K562 (cell line): ENCODE results near the gene WWP2. TPM values are rescaled to one million over a fixed set of nuclear protein-coding genes. Genes with fewer than 3 reads are reported as not detected.

Source experiments
- CBFA2T2 ChIP-seq: fragments of 450-650 bp; conservative IDR thresholded peaks from 2 replicates; pipeline ENCODE4 v1.6.1; 2017; ENCODE audit warnings: mild to moderate bottlenecking
- CBX2 ChIP-seq: fragments of 200-600 bp; sonication (generic); IDR thresholded peaks from one replicate; pipeline ENCODE4 v1.6.1; 2012; ENCODE audit warnings: mild to moderate bottlenecking, low read length, inconsistent platforms; ENCODE audit not compliant: insufficient read depth, poor library complexity, severe bottlenecking
- CEBPB ChIP-seq: fragments of 450-650 bp; IDR thresholded peaks from 2 replicates; pipeline ENCODE4 v1.6.1; 2016; ENCODE audit warnings: missing genetic modification characterization, missing compliant biosample characterization
- ERF ChIP-seq: fragments of 450-650 bp; formaldehyde crosslinking; IDR thresholded peaks from 2 replicates; pipeline ENCODE4 v1.4.0; 2020; ENCODE audit warnings: mild to moderate bottlenecking, mixed read lengths
- EWSR1 ChIP-seq: fragments of 450-650 bp; IDR thresholded peaks from 2 replicates; pipeline ENCODE4 v1.6.1; 2018; ENCODE audit warnings: borderline replicate concordance, mild to moderate bottlenecking, low read depth, moderate library complexity; ENCODE audit not compliant: partially characterized antibody
- GTF2A2 ChIP-seq: IDR thresholded peaks from 2 replicates; pipeline ENCODE4 v1.6.1; 2016; ENCODE audit warnings: mild to moderate bottlenecking, missing genetic modification characterization, missing compliant biosample characterization
- HNRNPL ChIP-seq: fragments of 200-400 bp; formaldehyde crosslinking; IDR thresholded peaks from 2 replicates; pipeline ENCODE4 v1.6.1; 2017; ENCODE audit warnings: low read depth, mild to moderate bottlenecking, low read length
- MEIS2 ChIP-seq: fragments of 450-650 bp; IDR thresholded peaks from 2 replicates; pipeline ENCODE4 v1.6.1; 2014; ENCODE audit warnings: mild to moderate bottlenecking; ENCODE audit not compliant: partially characterized antibody
- PHB2 ChIP-seq: fragments of 450-650 bp; IDR thresholded peaks from 2 replicates; pipeline ENCODE4 v1.6.1; 2017; ENCODE audit warnings: low read depth
- SIRT6 ChIP-seq: IDR thresholded peaks from one replicate; pipeline ENCODE4 v1.6.1; 2012; ENCODE audit warnings: low read depth, mild to moderate bottlenecking, control low read depth, inconsistent platforms, low read length, moderate library complexity
- ZNF165 ChIP-seq: fragments of 250-450 bp; sonication (Bioruptor Pico); IDR thresholded peaks from 2 replicates; pipeline ENCODE4 v1.4.0; 2020; ENCODE audit warnings: borderline replicate concordance
- polyA plus RNA-seq, 8 experiments: library from polyadenylated mRNA; depleted of rRNA in 4 of 8; stranded (reverse) in 5 of 8; unstranded in 3 of 8; fragments of >200 nt; fragmentation: Nextera tagmentation in 2 of 8; fragmentation: Illumina TruSeq in 1 of 8; extraction: Ambion mirVana in 2 of 8; extraction: Trizol in 1 of 8; gene quantifications; 2 replicates each; pipeline versions ENCODE4 v1.2.1 to v1.2.3, GENCODE V29; 2011 to 2014; ENCODE audit warnings: inconsistent platforms in 1 of 8, missing spikeins in 1 of 8
- total RNA-seq, 7 experiments: library from RNA; depleted of rRNA in 6 of 7; stranded (reverse); fragments of >200 nt in 6 of 7; fragmentation: Illumina TruSeq in 2 of 7; extraction: Trizol in 2 of 7; gene quantifications; 2 replicates each; pipeline versions ENCODE4 v1.2.1 to v1.2.3, GENCODE V29; 2011 to 2021; ENCODE audit warnings: low replicate concordance in 1 of 7
- TF ChIP-seq, protein P1 (sequence below): fragments of 250-450 bp; sonication (Bioruptor Pico); IDR thresholded peaks from 2 replicates; pipeline ENCODE4 v1.5.1; 2021; ENCODE audit warnings: mild to moderate bottlenecking
- TF ChIP-seq, protein P2 (sequence below): sonication (generic); formaldehyde crosslinking; IDR thresholded peaks from 2 replicates; pipeline ENCODE4 v1.8.1; 2022; ENCODE audit warnings: missing genetic modification reagents
- TF ChIP-seq, protein P3 (sequence below), 2 experiments: fragments of 450-650 bp; IDR thresholded peaks; 2 replicates each; pipeline ENCODE4 v1.6.1; 2016

Gene WWP2
- total and polyA plus RNA-seq, 9 of the 15 experiments (the other 6 are each of a cell fraction or from before 2014, with no cell fraction given): 1.9 to 34.4 (median 14.6) TPM

DNA sequence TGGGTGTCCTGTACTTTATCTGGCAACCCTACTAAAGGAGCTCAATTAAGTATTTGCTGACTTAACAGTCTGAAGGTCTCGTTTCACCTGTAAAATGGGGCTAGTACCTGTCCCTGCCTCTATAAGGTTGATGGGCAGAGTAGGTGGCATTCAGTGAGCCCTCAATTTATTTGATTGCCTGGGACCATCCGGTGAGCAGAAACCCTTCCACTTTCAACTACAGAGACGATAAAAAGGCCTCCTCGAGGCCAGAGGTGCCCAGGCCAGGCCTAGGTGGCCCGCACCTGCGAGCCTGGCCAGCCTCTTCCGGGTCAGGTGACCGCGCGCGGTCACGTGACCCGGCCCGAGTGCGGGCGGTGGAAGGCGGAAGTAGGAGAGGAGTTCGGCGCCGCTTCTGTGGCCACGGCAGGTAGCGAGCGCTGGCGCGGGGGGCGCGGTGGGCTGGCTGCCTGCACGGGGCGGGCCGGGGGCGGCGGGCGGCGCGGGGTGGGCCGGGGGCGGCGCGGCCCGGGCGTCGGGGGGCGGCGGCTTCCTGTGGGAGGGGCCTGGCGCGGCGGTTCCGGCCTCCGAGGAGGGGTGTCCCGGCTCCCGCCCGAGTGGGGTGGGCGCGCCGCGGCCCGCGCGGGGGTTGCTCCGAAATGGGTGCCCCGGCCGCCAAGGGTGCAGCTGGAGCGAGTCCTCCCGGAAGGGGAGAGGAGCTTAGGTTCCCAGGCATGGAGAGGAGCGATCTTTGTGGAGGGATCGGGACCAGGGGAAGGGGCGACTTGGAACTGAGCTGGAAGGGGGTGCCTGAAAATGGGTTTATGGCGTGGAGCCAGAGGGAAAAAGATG, at the start of gene WWP2 (continued):
- TF ChIP-seq, protein P1, sequence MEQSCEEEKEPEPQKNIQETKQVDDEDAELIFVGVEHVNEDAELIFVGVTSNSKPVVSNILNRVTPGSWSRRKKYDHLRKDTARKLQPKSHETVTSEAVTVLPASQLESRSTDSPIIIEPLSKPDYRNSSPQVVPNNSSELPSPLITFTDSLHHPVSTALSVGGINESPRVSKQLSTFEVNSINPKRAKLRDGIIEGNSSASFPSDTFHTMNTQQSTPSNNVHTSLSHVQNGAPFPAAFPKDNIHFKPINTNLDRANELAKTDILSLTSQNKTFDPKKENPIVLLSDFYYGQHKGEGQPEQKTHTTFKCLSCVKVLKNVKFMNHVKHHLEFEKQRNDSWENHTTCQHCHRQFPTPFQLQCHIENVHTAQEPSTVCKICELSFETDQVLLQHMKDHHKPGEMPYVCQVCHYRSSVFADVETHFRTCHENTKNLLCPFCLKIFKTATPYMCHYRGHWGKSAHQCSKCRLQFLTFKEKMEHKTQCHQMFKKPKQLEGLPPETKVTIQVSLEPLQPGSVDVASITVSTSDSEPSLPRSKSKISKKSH (CRISPR knock-in tag): no peak
- TF ChIP-seq, protein P2, sequence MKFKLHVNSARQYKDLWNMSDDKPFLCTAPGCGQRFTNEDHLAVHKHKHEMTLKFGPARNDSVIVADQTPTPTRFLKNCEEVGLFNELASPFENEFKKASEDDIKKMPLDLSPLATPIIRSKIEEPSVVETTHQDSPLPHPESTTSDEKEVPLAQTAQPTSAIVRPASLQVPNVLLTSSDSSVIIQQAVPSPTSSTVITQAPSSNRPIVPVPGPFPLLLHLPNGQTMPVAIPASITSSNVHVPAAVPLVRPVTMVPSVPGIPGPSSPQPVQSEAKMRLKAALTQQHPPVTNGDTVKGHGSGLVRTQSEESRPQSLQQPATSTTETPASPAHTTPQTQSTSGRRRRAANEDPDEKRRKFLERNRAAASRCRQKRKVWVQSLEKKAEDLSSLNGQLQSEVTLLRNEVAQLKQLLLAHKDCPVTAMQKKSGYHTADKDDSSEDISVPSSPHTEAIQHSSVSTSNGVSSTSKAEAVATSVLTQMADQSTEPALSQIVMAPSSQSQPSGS (CRISPR knock-in tag): no peak
- TF ChIP-seq, protein P3, sequence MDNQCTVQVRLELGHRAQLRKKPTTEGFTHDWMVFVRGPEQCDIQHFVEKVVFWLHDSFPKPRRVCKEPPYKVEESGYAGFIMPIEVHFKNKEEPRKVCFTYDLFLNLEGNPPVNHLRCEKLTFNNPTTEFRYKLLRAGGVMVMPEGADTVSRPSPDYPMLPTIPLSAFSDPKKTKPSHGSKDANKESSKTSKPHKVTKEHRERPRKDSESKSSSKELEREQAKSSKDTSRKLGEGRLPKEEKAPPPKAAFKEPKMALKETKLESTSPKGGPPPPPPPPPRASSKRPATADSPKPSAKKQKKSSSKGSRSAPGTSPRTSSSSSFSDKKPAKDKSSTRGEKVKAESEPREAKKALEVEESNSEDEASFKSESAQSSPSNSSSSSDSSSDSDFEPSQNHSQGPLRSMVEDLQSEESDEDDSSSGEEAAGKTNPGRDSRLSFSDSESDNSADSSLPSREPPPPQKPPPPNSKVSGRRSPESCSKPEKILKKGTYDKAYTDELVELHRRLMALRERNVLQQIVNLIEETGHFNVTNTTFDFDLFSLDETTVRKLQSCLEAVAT (IDR thresholded peaks at IDR 0.05): peak in 1 of 2 experiments; percentile 51; a peak in 1 of 4 replicates
- TF ChIP-seq EWSR1 (no peak), ZNF165 (CRISPR knock-in tag) (no peak), CEBPB (tag) (no peak), MEIS2 (no peak), CBX2 (no peak), SIRT6 (no peak), HNRNPL (no peak), ERF (CRISPR knock-in tag) (no peak), CBFA2T2 (peak; percentile 96), PHB2 (no peak), GTF2A2 (tag) (no peak)
